ENCODE data around the gene RNF144B.
"Not testable (repeated sequence)": the region's sequence is repeated elsewhere in the genome, so short reads cannot be mapped to it uniquely, and the experiment has no call there.

The RNF144B gene

DNA sequence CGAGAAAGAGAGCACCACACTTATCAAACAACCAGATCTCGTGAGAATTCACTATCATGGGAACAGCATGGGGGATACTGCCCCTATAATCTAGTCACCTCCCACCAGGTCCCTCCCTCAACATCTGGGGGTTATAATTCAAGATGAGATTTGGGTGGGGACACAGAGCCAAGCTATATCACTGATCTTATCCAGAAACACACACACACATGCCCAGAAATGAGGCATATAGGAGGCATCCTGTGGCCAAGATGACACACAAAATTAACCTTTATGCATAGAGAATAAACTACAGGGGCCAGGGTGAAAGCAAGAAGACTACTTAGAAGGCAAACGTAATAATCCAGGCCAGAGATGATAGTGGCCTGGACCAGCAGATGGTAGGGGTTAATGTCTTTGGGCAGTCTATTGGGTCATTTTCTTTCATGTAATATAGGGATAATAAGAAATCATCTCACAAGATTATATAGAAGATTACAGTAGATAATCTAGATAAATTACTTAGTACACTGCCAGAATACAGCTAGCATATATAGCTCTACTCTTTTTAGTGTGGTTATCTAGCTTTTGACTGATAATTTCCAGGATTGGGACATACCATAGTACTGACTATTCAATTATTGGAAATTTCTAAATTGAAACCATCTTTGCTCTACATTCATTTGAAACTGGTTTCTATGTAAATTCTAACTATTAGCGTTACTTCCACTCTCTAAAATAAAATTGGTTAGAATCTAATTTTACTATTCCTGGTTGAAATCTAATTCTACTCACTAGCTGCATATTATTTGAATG is 20.0 kb downstream of the RNF144B start:
- no peak for DNase-seq (ENCODE audit: low spot score)

DNA sequence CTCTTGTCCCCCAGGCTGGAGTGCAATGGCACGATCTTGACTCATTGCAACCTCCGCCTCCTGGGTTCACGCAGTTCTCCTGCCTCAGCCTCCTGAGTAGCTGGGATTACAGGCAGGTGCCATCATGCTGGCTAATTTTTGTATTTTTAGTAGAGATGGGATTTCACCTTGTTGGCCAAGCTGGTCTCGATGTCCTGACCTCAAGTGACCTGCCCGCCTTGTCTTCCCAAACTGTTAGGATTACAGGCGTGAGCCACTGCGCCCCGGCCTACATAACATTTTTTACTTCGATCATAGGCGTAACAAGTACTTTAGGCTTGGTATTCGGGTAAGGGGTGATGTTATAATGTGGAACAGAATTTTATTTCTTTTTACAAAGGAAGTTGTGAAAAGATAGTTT is 22.5 kb downstream of the RNF144B start:
- not testable (repeated sequence) for DNase-seq (ENCODE audit: low spot score)

DNA sequence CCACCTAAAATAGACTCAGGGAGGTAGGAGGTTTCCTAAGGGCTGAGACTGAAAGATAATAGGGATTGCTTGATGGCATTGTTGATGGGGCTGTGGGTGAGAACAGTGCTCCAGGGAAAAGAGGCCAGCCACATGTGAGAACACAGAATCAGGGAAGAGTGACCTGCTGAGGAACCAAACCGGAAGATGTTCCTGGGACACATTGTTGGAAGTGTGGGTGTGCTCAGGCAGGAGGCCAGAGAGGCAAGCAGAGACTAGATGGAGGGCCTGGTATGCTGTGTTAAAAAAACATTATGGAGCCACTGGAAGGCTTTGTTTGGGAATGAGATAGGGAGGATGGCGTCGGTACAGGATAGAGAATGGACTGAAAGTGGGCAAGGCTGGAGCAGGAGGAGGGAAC is 23.3 kb downstream of the RNF144B start:
- no peak for DNase-seq (ENCODE audit: low spot score)

DNA sequence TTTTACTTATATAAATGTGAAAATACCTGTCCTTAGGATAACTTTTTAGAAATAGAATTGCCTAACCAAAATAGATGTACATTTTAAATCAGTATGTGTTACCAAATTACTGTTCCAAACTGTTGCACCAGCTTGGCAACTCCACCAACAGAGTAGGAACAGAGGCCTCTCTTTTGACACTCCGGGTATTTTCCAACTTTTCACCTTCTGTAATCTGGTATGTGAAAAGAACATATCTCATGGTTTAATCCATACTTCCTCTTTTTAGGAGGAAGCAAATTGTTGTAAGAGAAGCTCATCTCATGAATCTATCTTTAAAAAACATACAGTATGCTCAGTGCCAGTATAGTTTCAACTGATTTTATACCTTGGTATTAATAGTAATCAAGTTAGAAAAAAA is 24.9 kb downstream of the RNF144B start:
- DNase-seq (ENCODE audit: low spot score): no peak

DNA sequence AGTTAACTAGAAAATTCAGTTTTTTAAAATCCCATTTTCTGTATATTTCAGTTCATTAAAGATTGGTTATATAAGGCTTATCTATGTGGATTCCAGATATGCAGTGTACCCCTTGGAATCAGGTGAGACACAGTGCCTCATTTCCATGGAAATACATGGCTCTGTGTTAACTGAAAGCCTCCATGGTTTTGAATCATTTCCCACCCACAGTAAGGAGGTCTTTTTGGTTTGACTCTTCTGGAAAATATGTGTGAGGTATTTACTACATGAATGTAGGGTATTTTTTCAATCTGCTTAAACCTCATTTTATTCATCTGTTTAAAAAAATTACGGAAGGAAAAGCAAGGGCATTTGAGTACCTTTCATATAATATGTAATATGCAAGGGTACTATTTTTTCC is 25.5 kb downstream of the RNF144B start:
- DNase-seq (ENCODE audit: low spot score): no peak

DNA sequence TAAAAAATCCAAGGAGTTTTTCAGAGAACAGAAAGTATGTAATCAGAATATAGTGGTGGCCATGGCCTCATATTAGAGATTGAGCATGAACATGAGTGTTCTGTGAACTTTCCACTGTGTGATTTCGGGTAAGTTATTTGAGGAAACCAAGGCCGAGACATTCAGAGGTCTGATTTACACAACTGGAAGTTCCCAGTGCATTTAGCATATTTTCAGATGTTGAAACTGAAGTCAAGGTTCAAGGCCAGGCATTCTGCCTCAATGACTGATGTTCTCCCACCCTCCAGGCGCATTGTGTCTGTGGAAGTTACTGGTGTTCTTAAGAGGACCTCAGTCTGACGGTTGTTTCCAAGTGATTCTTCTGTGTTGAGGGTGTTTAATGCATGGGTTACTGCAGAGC is 26.2 kb downstream of the RNF144B start:
- DNase-seq (ENCODE audit: low spot score): no peak

DNA sequence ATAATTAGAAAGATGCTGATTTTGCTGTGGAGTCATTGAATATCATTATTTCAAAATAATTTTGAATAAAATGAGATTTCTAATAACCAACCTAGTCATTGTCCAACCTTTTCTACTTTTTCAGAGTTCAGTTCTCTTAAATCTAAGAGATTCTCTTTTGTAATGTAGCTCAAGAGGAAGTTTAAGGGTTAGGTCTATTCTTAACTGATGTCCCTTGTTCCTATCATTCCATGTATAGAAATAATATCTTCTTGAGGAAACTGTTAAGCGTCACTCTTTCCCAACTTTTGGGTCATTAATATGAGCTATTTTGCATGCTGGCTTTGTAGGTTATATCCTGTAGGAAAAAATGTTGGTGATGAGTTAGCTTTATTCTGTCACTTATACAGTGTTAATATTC is 27.0 kb downstream of the RNF144B start:
- DNase-seq (ENCODE audit: low spot score): no peak

DNA sequence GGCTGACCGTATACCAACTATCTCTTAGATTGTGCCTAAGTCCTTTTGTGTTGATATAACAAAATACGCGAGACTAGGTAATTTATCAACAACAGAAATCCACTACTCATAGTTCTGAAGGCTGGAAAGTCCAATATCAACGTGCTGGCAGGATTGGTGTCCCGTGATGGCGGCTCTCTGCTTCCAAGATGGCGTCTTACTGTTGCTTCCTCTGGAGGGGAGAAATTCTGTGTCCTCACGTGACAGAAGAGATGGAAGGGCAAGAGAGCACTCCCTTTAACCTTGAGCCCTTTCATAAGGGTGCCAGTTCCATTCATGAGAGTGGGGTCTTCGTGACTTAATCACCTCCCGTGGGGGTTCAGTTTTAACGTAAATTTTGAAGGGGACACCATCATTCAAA is 28.1 kb downstream of the RNF144B start:
- no peak for DNase-seq (ENCODE audit: low spot score)

DNA sequence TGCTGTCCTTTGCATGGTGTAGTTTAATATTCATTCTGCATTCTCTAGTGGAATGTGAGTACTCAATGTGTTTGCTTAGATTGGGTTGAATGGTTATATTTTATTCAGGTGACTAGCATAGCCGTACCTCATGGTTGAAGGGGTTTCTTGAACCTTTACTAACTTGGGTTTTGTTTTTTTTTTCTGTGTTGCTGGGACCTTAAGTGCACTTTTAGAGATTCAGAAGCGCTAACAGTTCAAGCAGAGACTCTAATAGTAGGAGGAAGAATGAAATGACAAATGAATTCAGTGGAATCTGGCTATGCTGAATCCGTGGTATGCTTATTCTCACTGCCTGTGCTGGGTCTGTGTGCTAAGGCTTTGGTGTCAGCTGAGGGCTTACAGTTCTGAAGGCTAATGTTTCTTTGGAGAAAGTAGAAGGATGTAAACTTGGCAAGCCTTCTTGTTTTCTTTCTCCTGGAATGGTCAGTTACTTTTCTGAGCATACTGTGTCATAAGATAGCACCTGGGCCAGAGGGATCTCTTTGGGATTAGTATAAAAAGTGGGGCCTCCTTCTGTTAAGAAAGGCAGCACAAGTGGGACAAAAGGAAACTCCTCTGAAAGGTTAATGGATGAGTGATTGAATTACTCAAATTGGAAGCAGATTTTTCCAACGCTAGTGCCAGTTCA is 28.7 kb downstream of the RNF144B start:
- no peak for DNase-seq (ENCODE audit: low spot score)

DNA sequence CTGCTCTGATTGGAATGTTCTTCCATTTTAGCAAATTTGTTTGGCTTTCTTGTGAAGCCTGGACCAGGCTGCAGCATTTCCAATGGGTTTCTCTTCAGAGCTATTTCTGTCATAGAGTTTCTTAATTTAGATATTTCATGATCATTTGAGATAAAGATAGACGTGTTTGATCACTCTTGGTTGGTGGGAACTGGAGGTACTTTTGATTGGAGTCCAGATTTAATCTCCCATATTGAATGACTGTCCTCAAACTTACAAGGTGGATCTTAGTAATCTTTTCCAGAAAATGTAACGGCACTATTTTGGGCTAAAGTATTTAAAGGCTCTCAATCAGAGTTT is 29.2 kb downstream of the RNF144B start:
- no peak for DNase-seq (ENCODE audit: low spot score)

DNA sequence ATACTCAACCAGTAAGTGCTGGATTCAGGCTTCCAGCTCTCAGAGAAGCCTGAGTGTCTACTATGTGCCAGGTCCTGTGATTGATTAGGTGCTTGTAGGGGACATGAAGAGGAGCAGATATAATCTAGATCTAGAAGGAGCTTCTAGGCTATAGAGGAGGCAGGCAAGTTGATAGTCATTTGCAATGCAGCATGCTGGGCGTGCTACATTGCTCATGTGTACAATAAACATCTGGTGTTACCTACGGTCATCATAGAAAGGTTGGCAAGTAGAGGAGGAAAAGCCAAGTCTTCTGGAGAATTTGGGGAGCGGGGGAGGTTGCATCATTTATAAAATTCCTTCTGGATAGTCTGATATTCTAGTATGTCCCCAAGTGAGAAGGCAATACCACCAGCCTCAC is 33.2 kb downstream of the RNF144B start:
- no peak for DNase-seq (ENCODE audit: low spot score)

DNA sequence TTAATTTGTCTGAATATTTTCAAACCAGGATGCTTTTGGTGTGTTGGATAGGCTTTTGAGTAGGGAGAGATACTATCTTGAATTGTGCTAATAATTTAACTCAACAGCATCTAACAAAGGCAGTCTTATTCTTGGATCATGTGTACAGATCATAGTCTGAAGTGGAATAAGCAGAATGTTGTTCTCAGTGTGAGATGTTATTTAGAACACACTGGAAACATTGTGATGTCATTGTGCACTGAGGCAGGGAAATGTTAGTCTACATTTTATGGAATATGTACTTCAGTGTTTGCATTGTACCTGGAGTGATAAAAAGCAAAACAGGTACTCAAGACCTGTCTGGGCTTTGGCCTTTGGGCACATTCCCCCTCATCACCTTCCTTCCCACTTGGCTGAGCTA is 35.0 kb downstream of the RNF144B start:
- no peak for DNase-seq (ENCODE audit: low spot score)

DNA sequence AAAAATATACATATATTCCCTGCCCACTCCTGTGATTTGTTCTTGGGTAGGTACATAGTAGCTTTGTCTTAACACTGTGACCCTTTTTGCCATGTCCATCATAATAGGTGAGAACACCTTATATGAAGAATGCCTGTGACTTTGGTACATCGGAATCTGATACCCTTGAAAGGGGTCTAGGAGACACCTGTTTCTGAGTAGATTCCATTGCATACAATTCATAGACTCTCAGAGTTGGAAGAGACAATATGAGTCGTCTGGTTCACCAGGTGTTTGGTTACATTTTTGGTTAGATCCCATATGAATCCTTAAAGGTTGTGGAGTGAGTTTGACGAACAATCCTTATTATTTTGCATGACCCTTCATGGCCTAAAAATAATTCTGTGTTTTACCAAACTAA is 36.3 kb downstream of the RNF144B start:
- no peak for DNase-seq (ENCODE audit: low spot score)

DNA sequence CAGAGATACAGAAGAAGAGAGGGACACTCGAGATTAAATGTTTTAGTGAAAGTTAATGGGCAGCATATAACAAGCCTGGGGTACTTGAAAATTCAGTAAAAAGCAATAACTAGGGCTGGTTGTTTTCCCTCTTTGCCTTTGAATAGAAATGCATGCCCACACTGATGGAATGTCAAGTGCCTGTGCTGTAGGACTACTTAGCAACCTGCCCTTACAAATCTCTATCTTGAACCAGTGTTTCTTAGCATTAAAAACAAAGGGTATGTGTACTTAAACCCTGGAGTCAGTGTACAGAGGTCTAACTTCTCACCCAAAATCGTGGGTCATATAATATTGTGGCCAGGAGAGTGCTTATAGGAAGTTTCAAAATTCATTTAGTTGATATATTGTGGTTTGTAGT is 37.1 kb downstream of the RNF144B start:
- no peak for DNase-seq (ENCODE audit: low spot score)

DNA sequence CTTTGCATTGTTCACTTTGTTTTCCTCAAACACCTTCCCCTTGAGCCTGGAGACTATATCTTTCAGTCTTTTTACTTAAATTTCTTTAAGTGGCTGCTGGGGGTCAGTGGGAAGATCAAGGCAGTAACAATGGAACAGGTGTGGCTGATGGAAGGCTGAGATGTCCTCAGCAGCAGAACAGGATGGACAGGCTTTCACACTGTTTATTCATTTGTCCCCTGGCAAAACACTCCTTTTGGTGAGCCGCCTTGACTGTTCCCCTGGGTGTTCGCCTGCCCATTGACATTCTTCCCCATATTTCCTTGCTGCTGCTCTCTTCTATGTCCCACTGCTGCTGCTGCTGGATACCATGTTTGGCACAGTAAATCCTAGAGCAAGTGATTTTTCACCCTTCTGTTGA is 38.1 kb downstream of the RNF144B start:
- no peak for DNase-seq (ENCODE audit: low spot score)

DNA sequence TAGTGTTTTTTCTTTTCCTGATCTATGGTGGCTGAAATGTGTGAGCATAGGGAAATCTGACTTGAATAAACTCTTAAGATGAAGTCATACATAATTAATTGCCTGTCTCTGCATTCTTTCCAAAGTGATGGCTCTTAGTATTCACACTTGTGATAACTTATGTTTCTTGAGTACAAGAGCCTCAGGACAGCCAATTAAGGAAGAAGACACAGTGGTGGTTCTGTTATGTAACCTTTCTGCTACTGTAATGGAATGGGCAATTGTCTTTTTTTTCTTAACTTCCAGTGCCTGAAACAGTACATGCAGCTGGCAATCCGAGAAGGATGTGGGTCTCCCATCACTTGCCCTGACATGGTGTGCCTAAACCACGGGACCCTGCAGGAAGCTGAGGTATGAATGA is 40.1 kb downstream of the RNF144B start:
- DNase-seq (ENCODE audit: low spot score): no peak

DNA sequence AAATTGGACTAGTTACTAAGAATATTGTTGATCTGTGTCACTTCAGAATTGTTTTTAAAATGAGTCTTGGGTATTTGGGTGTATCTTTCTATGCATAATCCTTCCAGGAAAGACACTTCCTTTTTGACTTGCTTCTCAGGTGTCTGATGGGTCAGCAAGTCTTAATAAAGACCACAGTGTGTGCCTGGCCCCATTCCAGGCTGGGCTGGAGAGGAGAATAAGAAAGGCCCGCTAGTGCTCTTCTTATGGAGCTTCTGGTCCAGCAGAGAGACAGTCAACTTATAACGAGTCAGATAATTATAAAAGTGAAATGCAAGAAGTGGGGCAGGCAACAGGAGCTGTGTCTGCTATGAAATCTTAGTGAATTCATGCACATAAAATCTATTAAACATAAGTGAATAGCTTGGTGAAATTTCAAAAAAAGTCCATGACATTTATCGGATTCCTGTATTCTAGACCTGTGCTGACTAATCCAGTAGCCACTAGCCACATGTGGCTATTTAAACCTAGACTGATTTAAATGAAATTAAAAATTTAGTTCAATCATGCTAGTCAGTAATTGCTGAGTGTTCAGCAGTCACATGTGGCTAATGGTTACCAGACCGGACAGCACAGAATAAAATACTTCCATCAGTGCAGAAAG is 42.6 kb downstream of the RNF144B start:
- DNase-seq (ENCODE audit: low spot score): no peak

DNA sequence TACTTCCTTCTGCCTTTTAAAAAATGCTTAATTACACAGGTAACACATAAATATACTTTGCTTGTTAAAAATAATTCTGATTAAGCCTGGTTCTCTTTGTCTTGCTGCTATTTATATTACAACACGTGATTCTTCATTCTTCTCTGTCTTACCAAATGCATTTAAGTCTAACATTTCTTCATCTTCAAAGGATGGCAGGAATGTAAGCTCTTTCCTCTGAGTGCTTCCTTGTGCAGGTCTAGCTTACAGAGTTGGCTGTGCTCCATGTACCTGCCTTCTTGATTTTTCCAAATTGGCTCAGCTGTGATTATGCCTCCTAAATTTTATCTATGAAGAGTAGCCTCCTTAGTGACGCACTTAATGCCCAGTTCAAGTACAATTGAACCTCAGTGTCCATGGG is 44.4 kb downstream of the RNF144B start:
- DNase-seq (ENCODE audit: low spot score): no peak

DNA sequence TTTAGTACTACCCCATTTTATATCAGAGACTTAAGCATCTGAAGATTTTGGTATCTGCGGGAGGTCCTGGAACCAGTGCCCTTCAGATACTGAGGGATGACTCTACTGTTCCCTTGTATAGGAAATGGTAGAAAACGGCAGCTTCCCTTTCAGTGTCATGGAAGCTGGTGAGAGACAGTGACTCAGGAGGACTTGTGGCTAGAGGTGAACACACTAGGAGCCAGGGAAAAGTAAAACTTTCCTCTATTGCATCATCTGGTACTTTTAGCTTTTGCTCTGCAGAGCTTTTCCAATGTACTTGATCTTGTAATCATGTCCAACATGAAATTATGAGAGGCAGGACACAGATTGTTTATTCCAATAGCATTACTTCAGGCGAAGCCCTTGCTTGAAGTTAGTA is 45.0 kb downstream of the RNF144B start:
- no peak for DNase-seq (ENCODE audit: low spot score)

DNA sequence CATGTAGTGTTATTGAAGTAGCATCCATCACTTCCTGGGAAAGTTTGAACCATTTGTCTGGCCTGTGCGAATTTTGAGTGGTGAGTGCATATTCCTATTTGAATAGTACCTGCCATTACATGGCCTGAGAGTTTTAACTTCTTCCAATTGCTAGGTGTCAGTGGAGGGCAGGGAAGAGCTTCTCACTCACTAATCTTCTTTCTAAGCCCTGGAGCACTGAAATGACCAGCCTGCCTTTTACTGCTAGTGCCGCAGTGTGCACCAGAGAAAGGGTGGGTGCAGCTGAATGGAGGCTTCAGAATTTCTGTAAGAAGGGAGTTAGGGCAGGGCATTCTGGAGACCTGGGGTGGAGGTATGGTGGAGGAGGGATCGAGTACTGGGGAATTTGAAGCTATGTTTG is 45.5 kb downstream of the RNF144B start:
- no peak for DNase-seq (ENCODE audit: low spot score)

DNA sequence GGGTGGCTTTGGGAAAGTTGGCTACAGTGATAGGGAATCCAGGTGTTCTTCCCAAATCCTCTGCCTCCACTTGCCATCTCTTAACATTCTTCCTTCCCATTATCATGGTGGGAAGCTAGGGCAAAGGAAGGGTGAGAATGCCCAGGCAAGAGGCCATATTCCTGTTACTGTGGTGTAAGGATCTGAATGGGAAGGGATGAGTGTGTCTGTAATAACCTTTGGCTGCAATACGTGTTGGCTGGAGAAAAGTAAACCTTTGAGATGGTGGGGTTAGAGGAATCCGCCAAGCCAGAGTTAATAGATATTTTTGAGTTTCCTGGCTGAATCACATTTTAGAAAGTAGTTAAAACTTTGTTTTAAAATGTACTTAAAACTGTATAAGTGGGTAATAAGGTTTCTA is 45.9 kb downstream of the RNF144B start:
- DNase-seq (ENCODE audit: low spot score): no peak

DNA sequence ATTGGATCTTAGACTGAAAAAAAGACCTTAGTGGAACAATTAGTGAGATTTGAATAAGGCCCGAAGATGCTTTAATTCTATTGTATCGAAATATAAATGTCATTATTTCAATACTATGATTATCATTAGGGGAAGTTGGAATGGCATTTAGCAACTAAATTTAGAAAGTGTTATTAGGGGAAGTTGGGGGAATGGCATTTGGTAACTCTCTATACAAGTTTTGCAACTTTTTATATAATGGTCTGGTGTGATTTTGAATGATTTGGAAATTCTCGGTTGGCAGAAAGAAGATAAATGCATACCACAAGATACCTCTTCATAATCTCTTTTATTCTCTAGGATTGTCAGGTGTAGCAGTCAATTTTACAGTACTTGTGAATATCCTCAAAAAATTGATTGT is 49.2 kb downstream of the RNF144B start:
- no peak for DNase-seq (ENCODE audit: low spot score)

DNA sequence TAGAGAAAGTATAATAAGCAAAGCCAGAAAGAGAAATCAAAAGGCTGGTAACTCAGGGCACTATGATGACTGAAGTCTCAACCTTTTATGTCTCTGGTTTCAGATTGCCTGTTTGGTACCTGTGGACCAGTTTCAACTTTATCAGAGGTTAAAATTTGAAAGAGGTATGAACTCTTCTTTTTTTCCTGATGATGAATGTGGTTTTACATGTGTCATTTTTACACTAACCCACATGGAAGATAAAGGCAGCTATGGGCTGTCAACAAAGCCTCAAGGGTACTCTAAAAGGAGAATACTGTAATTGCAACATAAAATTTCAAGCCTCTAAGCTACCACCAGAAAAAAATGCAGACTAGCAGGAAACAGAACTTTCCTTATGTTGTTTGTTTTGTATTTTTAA is 52.4 kb downstream of the RNF144B start:
- no peak for DNase-seq (ENCODE audit: low spot score)

Measured in SK-N-DZ (cell line).